A549 (cell line): ENCODE data around the gene PYGL.

Experiments
- KDM1A ChIP-seq: fragments of 200-600 bp; sonication (generic); IDR thresholded peaks from 2 replicates; pipeline ENCODE4 v1.6.1; 2016; ENCODE audit warnings: low read depth, mild to moderate bottlenecking
- NFE2L2 ChIP-seq: fragments of 150-350 bp; conservative IDR thresholded peaks from 2 replicates; pipeline ENCODE4 v1.6.1; 2014; ENCODE audit warnings: low read length
- POLR2A ChIP-seq: IDR thresholded peaks from 2 replicates; pipeline ENCODE4 v1.6.1; 2012; ENCODE audit warnings: mild to moderate bottlenecking, low read length
- TF ChIP-seq, protein P1 (sequence below): fragments of >200 bp; sonication (Bioruptor Twin); formaldehyde crosslinking; IDR thresholded peaks from 3 replicates; pipeline ENCODE4 v1.5.1; 2016

DNA sequence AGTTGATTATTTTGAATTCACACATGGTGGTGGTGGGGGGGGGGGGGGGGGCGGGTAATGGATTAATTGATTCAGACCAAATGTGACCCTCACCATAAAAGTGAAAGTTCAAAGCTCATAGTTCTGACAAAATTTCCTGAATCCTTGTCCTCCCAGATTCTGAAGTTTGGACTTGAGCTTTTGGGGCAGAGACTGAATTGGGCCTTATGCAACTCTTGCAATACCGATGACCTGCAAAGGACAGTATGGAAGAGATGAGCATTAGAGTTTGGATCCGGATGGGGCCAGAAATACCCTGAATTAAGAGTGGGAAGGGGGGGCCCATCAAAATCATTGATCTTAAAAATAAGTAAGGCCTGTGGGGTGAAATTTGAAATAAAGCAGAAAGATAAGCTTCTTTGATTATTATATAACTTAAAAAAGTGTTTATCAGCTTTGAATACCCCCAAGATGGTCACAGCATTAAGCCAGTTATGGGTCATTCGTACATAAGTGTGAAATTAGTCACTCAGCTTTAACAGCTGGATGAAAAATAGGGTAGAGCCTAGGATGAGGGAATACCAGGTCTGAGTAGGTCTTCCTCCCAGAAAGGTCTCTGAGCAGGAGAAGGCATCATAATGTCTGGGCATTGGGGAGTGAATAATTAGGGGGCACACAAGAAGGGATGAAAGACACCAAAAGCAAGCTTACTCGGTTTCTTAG, 2.1 kb upstream of the PYGL start:
- TF ChIP-seq, protein P1, sequence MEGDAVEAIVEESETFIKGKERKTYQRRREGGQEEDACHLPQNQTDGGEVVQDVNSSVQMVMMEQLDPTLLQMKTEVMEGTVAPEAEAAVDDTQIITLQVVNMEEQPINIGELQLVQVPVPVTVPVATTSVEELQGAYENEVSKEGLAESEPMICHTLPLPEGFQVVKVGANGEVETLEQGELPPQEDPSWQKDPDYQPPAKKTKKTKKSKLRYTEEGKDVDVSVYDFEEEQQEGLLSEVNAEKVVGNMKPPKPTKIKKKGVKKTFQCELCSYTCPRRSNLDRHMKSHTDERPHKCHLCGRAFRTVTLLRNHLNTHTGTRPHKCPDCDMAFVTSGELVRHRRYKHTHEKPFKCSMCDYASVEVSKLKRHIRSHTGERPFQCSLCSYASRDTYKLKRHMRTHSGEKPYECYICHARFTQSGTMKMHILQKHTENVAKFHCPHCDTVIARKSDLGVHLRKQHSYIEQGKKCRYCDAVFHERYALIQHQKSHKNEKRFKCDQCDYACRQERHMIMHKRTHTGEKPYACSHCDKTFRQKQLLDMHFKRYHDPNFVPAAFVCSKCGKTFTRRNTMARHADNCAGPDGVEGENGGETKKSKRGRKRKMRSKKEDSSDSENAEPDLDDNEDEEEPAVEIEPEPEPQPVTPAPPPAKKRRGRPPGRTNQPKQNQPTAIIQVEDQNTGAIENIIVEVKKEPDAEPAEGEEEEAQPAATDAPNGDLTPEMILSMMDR: no peak
- no peak for TF ChIP-seq KDM1A
- no peak for TF ChIP-seq POLR2A
- no peak for TF ChIP-seq NFE2L2
